ENCODE results near the gene EML1. TPM values are rescaled to one million over a fixed set of nuclear protein-coding genes. Genes with fewer than 3 reads are reported as not detected.
A peak's percentile ranks its signal among the peaks of the same experiment; 100 is the strongest.

Gene EML1
- total RNA-seq, 1 experiment from 2014 or later, result 16.1 TPM

DNA sequence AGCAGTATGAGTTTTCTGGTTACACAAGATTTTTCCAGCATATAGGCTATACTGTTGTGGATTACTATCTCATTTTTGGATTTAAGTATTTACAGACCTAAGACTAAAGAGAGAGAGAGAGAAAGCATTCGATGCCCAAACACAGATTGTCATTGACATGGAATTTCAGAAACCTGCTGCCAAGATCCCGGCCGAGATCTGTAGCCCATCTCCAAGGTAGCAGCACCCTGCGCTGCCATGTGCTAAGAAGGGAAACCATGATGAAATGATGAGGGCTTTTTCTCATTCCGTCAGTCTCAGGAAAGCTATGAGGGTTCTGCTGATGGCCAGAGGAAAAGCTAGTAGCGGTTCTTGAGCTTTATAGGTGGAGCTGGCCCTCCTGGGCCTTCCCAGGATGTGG is 136.4 kb downstream of the EML1 start (continued):
- TF ChIP-seq, protein P1, sequence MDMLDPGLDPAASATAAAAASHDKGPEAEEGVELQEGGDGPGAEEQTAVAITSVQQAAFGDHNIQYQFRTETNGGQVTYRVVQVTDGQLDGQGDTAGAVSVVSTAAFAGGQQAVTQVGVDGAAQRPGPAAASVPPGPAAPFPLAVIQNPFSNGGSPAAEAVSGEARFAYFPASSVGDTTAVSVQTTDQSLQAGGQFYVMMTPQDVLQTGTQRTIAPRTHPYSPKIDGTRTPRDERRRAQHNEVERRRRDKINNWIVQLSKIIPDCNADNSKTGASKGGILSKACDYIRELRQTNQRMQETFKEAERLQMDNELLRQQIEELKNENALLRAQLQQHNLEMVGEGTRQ (CRISPR knock-in tag; IDR thresholded peaks at IDR 0.05), result no peak
- TF ChIP-seq GABPB1 (CRISPR knock-in tag; IDR thresholded peaks at IDR 0.05), result no peak
- TF ChIP-seq, protein P2, sequence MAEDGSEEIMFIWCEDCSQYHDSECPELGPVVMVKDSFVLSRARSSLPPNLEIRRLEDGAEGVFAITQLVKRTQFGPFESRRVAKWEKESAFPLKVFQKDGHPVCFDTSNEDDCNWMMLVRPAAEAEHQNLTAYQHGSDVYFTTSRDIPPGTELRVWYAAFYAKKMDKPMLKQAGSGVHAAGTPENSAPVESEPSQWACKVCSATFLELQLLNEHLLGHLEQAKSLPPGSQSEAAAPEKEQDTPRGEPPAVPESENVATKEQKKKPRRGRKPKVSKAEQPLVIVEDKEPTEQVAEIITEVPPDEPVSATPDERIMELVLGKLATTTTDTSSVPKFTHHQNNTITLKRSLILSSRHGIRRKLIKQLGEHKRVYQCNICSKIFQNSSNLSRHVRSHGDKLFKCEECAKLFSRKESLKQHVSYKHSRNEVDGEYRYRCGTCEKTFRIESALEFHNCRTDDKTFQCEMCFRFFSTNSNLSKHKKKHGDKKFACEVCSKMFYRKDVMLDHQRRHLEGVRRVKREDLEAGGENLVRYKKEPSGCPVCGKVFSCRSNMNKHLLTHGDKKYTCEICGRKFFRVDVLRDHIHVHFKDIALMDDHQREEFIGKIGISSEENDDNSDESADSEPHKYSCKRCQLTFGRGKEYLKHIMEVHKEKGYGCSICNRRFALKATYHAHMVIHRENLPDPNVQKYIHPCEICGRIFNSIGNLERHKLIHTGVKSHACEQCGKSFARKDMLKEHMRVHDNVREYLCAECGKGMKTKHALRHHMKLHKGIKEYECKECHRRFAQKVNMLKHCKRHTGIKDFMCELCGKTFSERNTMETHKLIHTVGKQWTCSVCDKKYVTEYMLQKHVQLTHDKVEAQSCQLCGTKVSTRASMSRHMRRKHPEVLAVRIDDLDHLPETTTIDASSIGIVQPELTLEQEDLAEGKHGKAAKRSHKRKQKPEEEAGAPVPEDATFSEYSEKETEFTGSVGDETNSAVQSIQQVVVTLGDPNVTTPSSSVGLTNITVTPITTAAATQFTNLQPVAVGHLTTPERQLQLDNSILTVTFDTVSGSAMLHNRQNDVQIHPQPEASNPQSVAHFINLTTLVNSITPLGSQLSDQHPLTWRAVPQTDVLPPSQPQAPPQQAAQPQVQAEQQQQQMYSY (CRISPR knock-in tag; IDR thresholded peaks at IDR 0.05), result no peak
- TF ChIP-seq, protein P3, sequence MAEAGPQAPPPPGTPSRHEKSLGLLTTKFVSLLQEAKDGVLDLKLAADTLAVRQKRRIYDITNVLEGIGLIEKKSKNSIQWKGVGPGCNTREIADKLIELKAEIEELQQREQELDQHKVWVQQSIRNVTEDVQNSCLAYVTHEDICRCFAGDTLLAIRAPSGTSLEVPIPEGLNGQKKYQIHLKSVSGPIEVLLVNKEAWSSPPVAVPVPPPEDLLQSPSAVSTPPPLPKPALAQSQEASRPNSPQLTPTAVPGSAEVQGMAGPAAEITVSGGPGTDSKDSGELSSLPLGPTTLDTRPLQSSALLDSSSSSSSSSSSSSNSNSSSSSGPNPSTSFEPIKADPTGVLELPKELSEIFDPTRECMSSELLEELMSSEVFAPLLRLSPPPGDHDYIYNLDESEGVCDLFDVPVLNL (CRISPR knock-in tag; IDR thresholded peaks at IDR 0.05; ENCODE audit: borderline replicate concordance, low read depth), result no peak

DNA sequence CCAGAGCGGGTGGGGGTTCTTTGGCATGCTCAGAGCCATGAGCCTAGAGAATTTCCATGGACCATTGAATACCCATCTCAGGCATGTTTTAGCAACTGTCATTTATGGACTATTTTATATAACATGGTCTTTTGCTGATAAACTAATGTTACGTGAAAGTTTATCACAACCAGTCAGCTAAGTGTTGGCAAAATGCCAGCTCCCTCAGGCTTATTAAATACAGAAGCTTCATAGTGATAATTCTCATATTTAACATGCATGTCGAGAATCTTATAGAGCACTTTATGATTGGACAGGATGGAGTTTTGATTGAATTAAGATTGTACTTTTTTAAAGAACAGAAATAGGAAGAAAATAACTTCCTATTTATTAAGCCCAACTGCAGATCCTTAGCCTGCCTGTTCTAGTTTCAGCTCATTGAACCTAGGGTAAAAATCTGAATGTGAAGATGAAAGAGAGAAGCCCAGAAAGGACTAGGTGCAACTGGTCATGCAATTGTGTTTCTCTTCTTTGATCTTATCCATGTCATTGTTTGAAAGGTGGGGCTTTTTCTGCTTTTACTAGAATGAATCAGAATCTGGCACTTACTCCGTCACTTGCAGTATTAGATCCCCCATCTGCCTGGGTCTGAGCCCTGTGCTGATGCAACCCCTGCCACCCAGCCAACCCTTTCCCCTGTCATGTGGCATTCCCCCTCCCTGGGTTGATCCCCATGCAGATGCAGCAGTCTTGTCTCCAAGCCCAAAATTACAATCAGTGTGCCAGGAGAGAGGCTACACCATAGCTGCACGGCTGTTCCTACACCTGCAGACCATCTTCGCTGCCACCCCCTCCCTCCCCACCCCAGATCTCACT is 137.4 kb downstream of the EML1 start:
- no peak for TF ChIP-seq ZNF138 (CRISPR knock-in tag; conservative IDR thresholded peaks at IDR 0.05)
- TF ChIP-seq, protein P4, sequence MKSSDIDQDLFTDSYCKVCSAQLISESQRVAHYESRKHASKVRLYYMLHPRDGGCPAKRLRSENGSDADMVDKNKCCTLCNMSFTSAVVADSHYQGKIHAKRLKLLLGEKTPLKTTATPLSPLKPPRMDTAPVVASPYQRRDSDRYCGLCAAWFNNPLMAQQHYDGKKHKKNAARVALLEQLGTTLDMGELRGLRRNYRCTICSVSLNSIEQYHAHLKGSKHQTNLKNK (CRISPR knock-in tag; IDR thresholded peaks at IDR 0.05), result no peak
- TF ChIP-seq, protein P5, sequence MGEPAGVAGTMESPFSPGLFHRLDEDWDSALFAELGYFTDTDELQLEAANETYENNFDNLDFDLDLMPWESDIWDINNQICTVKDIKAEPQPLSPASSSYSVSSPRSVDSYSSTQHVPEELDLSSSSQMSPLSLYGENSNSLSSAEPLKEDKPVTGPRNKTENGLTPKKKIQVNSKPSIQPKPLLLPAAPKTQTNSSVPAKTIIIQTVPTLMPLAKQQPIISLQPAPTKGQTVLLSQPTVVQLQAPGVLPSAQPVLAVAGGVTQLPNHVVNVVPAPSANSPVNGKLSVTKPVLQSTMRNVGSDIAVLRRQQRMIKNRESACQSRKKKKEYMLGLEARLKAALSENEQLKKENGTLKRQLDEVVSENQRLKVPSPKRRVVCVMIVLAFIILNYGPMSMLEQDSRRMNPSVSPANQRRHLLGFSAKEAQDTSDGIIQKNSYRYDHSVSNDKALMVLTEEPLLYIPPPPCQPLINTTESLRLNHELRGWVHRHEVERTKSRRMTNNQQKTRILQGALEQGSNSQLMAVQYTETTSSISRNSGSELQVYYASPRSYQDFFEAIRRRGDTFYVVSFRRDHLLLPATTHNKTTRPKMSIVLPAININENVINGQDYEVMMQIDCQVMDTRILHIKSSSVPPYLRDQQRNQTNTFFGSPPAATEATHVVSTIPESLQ (CRISPR knock-in tag; IDR thresholded peaks at IDR 0.05), result no peak
- TF ChIP-seq GABPB1 (CRISPR knock-in tag; IDR thresholded peaks at IDR 0.05), result no peak
- Mint-ChIP-seq H3K27me3 (ENCODE audit: low read depth) (no peaks in the 10 kb centered on the region; the same call in 1 of the 2 replicates), H3K36me3 (peaks cover 10% of the 10 kb centered on the region), H3K4me3 (no peak overlapping the region), H3K9me3 (peaks cover 9% of the 10 kb centered on the region), H3K4me1 (peaks cover 11% of the 10 kb centered on the region), H3K27ac (no peak overlapping the region)
- ATAC-seq (no peak), DNase-seq (ENCODE audit: low spot score) (no peak)
- CTCF ChIA-PET, result interaction anchor here (1.1 to 1.2 kb wide), 2 partner anchors 15 to 17 kb away, joined by 3 to 4 read pairs; no protein-coding TSS in a partner anchor
- POLR2A ChIA-PET, result no interaction called here

DNA sequence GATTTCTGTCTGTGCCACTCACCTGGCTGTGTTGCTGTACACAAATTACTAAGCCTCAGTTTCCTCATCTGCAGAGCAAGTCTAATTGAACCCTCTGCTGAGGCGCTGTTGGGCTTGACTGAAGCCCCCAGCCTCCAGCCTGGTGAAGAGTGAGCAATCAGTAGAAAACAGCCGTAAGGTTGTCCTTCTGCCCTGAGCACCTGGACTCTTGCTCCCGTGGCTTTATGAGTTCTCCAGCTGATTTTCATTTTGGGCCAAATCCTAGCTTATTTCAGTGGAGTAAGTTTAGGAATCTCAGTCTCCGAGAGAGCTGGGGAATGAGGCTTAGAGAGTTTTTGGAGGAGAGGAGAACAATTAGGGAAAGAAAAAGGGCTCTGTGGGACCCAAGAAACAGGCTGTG is 138.1 kb downstream of the EML1 start:
- peaks cover 9% of the 10 kb centered on the region for H3K9me3 Mint-ChIP-seq
- no peak for DNase-seq (ENCODE audit: low spot score)
- ChIA-PET CTCF (interaction anchor here (1.1 to 1.2 kb wide), 2 partner anchors 15 to 16 kb away, joined by 3 to 4 read pairs; no protein-coding TSS in a partner anchor), POLR2A (no interaction called here)
- TF ChIP-seq ZBTB21 (CRISPR knock-in tag; IDR thresholded peaks at IDR 0.05; ENCODE audit: borderline replicate concordance) (no peak), HMGA2 (CRISPR knock-in tag; IDR thresholded peaks at IDR 0.05) (no peak), NR3C1 (CRISPR knock-in tag; conservative IDR thresholded peaks at IDR 0.05; ENCODE audit: low read depth) (no peak), ZNF138 (CRISPR knock-in tag; conservative IDR thresholded peaks at IDR 0.05) (no peak), TP53 (CRISPR knock-in tag; IDR thresholded peaks at IDR 0.05) (no peak), ZNF219 (CRISPR knock-in tag; IDR thresholded peaks at IDR 0.05; ENCODE audit: borderline replicate concordance) (no peak), ATF1 (CRISPR knock-in tag; IDR thresholded peaks at IDR 0.05) (no peak), CREM (CRISPR knock-in tag; IDR thresholded peaks at IDR 0.05) (no peak)
- TF ChIP-seq, protein P6, sequence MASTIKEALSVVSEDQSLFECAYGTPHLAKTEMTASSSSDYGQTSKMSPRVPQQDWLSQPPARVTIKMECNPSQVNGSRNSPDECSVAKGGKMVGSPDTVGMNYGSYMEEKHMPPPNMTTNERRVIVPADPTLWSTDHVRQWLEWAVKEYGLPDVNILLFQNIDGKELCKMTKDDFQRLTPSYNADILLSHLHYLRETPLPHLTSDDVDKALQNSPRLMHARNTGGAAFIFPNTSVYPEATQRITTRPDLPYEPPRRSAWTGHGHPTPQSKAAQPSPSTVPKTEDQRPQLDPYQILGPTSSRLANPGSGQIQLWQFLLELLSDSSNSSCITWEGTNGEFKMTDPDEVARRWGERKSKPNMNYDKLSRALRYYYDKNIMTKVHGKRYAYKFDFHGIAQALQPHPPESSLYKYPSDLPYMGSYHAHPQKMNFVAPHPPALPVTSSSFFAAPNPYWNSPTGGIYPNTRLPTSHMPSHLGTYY (CRISPR knock-in tag; IDR thresholded peaks at IDR 0.05), result no peak
- TF ChIP-seq, protein P7, sequence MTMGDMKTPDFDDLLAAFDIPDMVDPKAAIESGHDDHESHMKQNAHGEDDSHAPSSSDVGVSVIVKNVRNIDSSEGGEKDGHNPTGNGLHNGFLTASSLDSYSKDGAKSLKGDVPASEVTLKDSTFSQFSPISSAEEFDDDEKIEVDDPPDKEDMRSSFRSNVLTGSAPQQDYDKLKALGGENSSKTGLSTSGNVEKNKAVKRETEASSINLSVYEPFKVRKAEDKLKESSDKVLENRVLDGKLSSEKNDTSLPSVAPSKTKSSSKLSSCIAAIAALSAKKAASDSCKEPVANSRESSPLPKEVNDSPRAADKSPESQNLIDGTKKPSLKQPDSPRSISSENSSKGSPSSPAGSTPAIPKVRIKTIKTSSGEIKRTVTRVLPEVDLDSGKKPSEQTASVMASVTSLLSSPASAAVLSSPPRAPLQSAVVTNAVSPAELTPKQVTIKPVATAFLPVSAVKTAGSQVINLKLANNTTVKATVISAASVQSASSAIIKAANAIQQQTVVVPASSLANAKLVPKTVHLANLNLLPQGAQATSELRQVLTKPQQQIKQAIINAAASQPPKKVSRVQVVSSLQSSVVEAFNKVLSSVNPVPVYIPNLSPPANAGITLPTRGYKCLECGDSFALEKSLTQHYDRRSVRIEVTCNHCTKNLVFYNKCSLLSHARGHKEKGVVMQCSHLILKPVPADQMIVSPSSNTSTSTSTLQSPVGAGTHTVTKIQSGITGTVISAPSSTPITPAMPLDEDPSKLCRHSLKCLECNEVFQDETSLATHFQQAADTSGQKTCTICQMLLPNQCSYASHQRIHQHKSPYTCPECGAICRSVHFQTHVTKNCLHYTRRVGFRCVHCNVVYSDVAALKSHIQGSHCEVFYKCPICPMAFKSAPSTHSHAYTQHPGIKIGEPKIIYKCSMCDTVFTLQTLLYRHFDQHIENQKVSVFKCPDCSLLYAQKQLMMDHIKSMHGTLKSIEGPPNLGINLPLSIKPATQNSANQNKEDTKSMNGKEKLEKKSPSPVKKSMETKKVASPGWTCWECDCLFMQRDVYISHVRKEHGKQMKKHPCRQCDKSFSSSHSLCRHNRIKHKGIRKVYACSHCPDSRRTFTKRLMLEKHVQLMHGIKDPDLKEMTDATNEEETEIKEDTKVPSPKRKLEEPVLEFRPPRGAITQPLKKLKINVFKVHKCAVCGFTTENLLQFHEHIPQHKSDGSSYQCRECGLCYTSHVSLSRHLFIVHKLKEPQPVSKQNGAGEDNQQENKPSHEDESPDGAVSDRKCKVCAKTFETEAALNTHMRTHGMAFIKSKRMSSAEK (CRISPR knock-in tag; IDR thresholded peaks at IDR 0.05; ENCODE audit: borderline replicate concordance), result no peak
- no peaks in the 10 kb centered on the region; the same call in 1 of the 2 replicates for H3K27me3 Mint-ChIP-seq (ENCODE audit: low read depth)
- peak overlapping the region; percentile 79; the same call in 1 of the 2 replicates for H3K27ac Mint-ChIP-seq
- ATAC-seq, result no peak
- H3K36me3 Mint-ChIP-seq, result peaks cover 10% of the 10 kb centered on the region
- no peak overlapping the region for H3K4me3 Mint-ChIP-seq
- peaks cover 11% of the 10 kb centered on the region for H3K4me1 Mint-ChIP-seq

Measured in WTC11 (cell line).